HL-60 (cell line): ENCODE measurements around the gene LCE6A.

Experiments used
- POLR2AphosphoS5 ChIP-seq: IDR thresholded peaks from 2 replicates; pipeline ENCODE4 v1.6.1; 2012; ENCODE audit warnings: low read depth
- SPI1 ChIP-seq: IDR thresholded peaks from 2 replicates; pipeline ENCODE4 v1.6.1; 2012; ENCODE audit warnings: low read depth, mild to moderate bottlenecking, borderline replicate concordance
- TF ChIP-seq, protein P1 (sequence below): IDR thresholded peaks from one replicate; pipeline ENCODE4 v1.5.1; 2011; ENCODE audit warnings: low read length, control low read depth, inconsistent platforms; ENCODE audit not compliant: insufficient read depth
- TF ChIP-seq, protein P2 (sequence below): IDR thresholded peaks from 2 replicates; pipeline ENCODE4 v1.6.1; 2012; ENCODE audit warnings: low read depth; ENCODE audit not compliant: insufficient replicate concordance

DNA sequence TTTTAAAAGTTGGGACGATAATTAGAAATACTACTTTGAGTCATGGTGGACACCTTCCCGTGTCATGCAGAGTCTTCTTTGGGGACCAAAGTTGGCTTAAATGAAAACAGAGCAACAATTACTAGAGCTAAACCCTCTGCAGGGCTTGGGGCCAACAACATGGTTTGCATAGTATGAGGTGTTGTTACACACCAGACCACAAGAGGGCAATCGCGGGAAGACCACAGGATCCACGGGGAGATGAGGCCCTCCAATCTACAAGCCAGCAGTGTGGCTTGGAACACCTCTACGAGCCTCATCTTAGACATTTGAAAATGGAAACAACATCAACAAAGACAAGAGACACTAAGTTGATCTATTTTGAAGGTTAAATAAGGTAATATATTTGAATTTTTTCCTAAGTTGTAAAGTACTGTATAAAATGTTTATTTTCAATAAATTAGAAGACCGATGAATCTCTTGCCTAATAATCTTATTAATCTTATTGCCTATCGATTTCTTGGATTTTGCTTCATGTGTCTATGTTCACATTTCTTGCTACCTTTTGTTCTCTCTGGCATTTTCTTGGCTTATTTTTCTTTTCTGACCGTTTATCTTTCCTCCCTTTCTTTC is 27.3 kb downstream of the LCE6A start:
- TF ChIP-seq, protein P1, sequence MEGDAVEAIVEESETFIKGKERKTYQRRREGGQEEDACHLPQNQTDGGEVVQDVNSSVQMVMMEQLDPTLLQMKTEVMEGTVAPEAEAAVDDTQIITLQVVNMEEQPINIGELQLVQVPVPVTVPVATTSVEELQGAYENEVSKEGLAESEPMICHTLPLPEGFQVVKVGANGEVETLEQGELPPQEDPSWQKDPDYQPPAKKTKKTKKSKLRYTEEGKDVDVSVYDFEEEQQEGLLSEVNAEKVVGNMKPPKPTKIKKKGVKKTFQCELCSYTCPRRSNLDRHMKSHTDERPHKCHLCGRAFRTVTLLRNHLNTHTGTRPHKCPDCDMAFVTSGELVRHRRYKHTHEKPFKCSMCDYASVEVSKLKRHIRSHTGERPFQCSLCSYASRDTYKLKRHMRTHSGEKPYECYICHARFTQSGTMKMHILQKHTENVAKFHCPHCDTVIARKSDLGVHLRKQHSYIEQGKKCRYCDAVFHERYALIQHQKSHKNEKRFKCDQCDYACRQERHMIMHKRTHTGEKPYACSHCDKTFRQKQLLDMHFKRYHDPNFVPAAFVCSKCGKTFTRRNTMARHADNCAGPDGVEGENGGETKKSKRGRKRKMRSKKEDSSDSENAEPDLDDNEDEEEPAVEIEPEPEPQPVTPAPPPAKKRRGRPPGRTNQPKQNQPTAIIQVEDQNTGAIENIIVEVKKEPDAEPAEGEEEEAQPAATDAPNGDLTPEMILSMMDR, result peak; percentile 51
- TF ChIP-seq POLR2AphosphoS5 (no peak), SPI1 (no peak)
- TF ChIP-seq, protein P2, sequence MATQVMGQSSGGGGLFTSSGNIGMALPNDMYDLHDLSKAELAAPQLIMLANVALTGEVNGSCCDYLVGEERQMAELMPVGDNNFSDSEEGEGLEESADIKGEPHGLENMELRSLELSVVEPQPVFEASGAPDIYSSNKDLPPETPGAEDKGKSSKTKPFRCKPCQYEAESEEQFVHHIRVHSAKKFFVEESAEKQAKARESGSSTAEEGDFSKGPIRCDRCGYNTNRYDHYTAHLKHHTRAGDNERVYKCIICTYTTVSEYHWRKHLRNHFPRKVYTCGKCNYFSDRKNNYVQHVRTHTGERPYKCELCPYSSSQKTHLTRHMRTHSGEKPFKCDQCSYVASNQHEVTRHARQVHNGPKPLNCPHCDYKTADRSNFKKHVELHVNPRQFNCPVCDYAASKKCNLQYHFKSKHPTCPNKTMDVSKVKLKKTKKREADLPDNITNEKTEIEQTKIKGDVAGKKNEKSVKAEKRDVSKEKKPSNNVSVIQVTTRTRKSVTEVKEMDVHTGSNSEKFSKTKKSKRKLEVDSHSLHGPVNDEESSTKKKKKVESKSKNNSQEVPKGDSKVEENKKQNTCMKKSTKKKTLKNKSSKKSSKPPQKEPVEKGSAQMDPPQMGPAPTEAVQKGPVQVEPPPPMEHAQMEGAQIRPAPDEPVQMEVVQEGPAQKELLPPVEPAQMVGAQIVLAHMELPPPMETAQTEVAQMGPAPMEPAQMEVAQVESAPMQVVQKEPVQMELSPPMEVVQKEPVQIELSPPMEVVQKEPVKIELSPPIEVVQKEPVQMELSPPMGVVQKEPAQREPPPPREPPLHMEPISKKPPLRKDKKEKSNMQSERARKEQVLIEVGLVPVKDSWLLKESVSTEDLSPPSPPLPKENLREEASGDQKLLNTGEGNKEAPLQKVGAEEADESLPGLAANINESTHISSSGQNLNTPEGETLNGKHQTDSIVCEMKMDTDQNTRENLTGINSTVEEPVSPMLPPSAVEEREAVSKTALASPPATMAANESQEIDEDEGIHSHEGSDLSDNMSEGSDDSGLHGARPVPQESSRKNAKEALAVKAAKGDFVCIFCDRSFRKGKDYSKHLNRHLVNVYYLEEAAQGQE, result no peak
